Omental fat pad (tissue), 4 donors: ENCODE data around the gene C1QTNF8. TPM values are rescaled to one million over a fixed set of nuclear protein-coding genes. Genes with fewer than 3 reads are reported as not detected.

Experiments used
- ATAC-seq: fragments of 150-250 bp; one replicate; pipeline ENCODE4 v1.9.1; 2016; ENCODE audit warnings: mild to moderate bottlenecking, moderate library complexity; ENCODE audit not compliant: low FRiP score
- DNase-seq: peaks from one replicate; pipeline ENCODE4 v3.0.0-alpha.2; 2019; ENCODE audit warnings: low spot score
- CTCF ChIP-seq, 3 donors: fragments of 450-650 bp; IDR thresholded peaks; one replicate each; pipeline ENCODE4 v1.5.1; 2016 to 2017; ENCODE audit warnings: antibody characterized with exemption in 3 of 3, mild to moderate bottlenecking in 3 of 3, moderate library complexity in 2 of 3
- total RNA-seq, 4 donors: library from RNA; depleted of rRNA; stranded (reverse); fragments of >200 nt; gene quantifications; one replicate each; pipeline ENCODE4 v1.1.0, GENCODE V29; 2016

C1QTNF8 gene
- total RNA-seq, 4 donors from 2014 or later: not detected

- DNase-seq (no peak), ATAC-seq (no peak)
- TF ChIP-seq CTCF (IDR thresholded peaks at IDR 0.05): no peak
These were observed 30.4 kb downstream of the C1QTNF8 start for GRCh38 chr16:1065469-1066128.

GRCh38 chr16:1063728-1064127 lies 32.3 kb downstream of the C1QTNF8 start:
- DNase-seq: no peak
- TF ChIP-seq CTCF (IDR thresholded peaks at IDR 0.05): no peak
- ATAC-seq: no peak

- no peak for ATAC-seq
- TF ChIP-seq CTCF (IDR thresholded peaks at IDR 0.05): no peak
- no peak for DNase-seq
These were observed 33.1 kb downstream of the C1QTNF8 start for GRCh38 chr16:1062895-1063294.

- DNase-seq (no peak), ATAC-seq (no peak)
- no peak for TF ChIP-seq CTCF (IDR thresholded peaks at IDR 0.05)
These were observed 34.1 kb downstream of the C1QTNF8 start for GRCh38 chr16:1061769-1062505.

GRCh38 chr16:1060416-1061340 lies 35.4 kb downstream of the C1QTNF8 start:
- no peak for TF ChIP-seq CTCF (IDR thresholded peaks at IDR 0.05)
- DNase-seq (no peak), ATAC-seq (no peak)

GRCh38 chr16:1059310-1059709 lies 36.7 kb downstream of the C1QTNF8 start:
- no peak for DNase-seq
- ATAC-seq: no peak
- no peak for TF ChIP-seq CTCF (IDR thresholded peaks at IDR 0.05)
